Measurements from ENCODE around the gene ZNF552.
"Not testable (repeated sequence)": the region's sequence is repeated elsewhere in the genome, so short reads cannot be mapped to it uniquely, and the experiment has no call there.

The ZNF552 gene

GRCh38 chr19:57830071-57830602, 15.4 kb upstream of the ZNF552 start, which contains the start of gene ZNF587B:
ZNF587B (plus strand) TSS chr19:57830299; CDS start chr19:57830529, 230 bp downstream.
- DNase-seq (ENCODE audit: low read depth) = no peak
- H3K4me3 ChIP-seq (ENCODE audit: control insufficient read depth, low read depth, low read length) = peak within 1 kb of the TSS; percentile 14
- peak; percentile 26 for TF ChIP-seq CTCF (IDR thresholded peaks at IDR 0.05; ENCODE audit: control insufficient read depth, insufficient read depth, low read depth, low read length, missing control alignments)

- no peak overlapping the region for H3K4me3 ChIP-seq (ENCODE audit: control insufficient read depth, low read depth, low read length)
- no peak for TF ChIP-seq CTCF (IDR thresholded peaks at IDR 0.05; ENCODE audit: control insufficient read depth, insufficient read depth, low read depth, low read length, missing control alignments)
- no peak for DNase-seq (ENCODE audit: low read depth)
Measured at GRCh38 chr19:57829316-57829715, 14.6 kb upstream of the ZNF552 start.

- TF ChIP-seq CTCF (IDR thresholded peaks at IDR 0.05; ENCODE audit: control insufficient read depth, insufficient read depth, low read depth, low read length, missing control alignments) = no peak
- no peak for DNase-seq (ENCODE audit: low read depth)
- H3K4me3 ChIP-seq (ENCODE audit: control insufficient read depth, low read depth, low read length) = no peak overlapping the region
Measured at GRCh38 chr19:57825511-57825910, 10.8 kb upstream of the ZNF552 start.

- H3K4me3 ChIP-seq (ENCODE audit: control insufficient read depth, low read depth, low read length); DNase-seq (ENCODE audit: low read depth): not testable (repeated sequence)
Measured at GRCh38 chr19:57823608-57824007, 8.9 kb upstream of the ZNF552 start.

- DNase-seq (ENCODE audit: low read depth); H3K4me3 ChIP-seq (ENCODE audit: control insufficient read depth, low read depth, low read length): not testable (repeated sequence)
Measured at GRCh38 chr19:57823155-57823554, 8.4 kb upstream of the ZNF552 start.

- DNase-seq (ENCODE audit: low read depth) = not testable (repeated sequence)
Measured at GRCh38 chr19:57821501-57821900, 6.8 kb upstream of the ZNF552 start.

GRCh38 chr19:57821095-57821494, 6.4 kb upstream of the ZNF552 start:
- not testable (repeated sequence) for DNase-seq (ENCODE audit: low read depth); H3K4me3 ChIP-seq (ENCODE audit: control insufficient read depth, low read depth, low read length)

More at GRCh38 chr19:57821501-57821900, 6.8 kb upstream of the ZNF552 start:
- H3K4me3 ChIP-seq (ENCODE audit: control insufficient read depth, low read depth, low read length) = not testable (repeated sequence)

GRCh38 chr19:57820599-57820998, 5.9 kb upstream of the ZNF552 start:
- TF ChIP-seq CTCF (IDR thresholded peaks at IDR 0.05; ENCODE audit: control insufficient read depth, insufficient read depth, low read depth, low read length, missing control alignments) = no peak
- DNase-seq (ENCODE audit: low read depth) = no peak
- peak overlapping the region; percentile 86 for H3K4me3 ChIP-seq (ENCODE audit: control insufficient read depth, low read depth, low read length)

- H3K4me3 ChIP-seq (ENCODE audit: control insufficient read depth, low read depth, low read length) = peak overlapping the region; percentile 86
- DNase-seq (ENCODE audit: low read depth) = peak; percentile 73
- no peak for TF ChIP-seq CTCF (IDR thresholded peaks at IDR 0.05; ENCODE audit: control insufficient read depth, insufficient read depth, low read depth, low read length, missing control alignments)
Measured at GRCh38 chr19:57819475-57820148, 4.9 kb upstream of the ZNF552 start.

Measured in AG09309 (cell line).